NCI-H1105 treated with DMSO at 0.1 percent for 48 hours (cell line): ENCODE measurements around the gene SPOCK3.
A peak's percentile ranks its signal among the peaks of the same experiment; 100 is the strongest.
"Not testable (repeated sequence)": the region's sequence is repeated elsewhere in the genome, so short reads cannot be mapped to it uniquely, and the experiment has no call there.

Experiments used
- DNase-seq: peaks from one replicate; lab custom pipeline; 2025; lab: John Stamatoyannopoulos, UW

SPOCK3 gene

DNA sequence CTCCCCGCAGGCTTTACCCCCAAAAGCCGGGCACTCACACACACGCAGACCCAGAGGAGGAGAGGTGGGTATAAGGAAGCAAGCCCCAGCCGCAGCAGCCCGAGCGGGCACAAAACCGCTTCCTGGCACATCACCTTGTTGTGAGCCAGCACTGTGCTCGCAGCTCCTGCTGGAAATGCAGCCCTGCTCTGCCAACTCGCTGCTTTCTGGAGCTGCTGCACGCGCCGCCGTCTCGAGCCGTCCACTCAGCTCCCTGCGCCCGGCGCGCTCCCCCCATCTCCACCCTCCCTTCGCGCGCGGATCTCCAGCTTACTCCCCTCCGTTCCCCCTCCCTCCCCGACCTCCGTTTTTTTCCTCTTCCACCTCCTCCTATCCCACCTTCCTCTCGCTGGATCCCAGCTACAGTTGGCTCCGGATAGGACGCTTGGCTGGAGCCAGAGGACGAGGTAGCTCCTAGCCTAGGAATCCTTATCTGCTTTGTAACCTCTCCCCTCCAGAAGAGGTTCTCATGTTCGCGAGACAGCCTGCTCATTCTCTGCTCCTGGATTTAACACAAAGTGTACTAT, at the start of gene SPOCK3:
Gene SPOCK3 (minus strand): TSS at position 179 of the 566 bp plus-strand sequence.
- peak; percentile 45 for DNase-seq

DNA sequence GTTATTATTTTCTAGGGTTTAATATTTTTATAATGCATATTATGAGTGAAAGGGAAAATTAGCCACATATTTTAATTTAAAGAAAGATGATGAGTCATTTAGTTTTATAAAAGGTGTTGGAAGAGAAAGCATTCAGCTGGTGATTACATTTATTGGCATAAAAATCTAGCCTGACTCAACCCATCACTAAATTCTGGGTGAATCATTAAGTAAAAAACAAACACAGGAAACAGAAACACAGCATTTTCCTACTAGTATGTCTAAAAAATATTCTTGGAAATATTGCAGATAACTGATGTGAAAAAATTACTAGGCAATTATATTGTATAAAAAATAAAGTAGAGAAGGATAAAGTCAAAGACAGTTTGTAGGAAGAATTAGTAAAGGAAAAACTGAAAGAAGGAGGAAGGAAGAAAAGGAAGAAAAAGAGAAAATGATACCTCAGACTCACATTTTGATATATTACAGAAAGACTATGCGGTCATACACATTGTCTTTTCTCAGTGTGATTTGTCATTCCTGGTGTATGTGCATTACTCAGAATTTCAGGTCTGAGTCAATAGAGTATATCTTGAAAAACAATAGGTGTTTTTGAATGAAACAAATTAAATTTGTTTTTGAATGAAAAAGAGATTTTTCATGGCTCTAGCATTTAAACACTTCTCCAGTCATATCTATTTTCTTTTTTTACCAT, 48.0 kb upstream of the SPOCK3 start:
- DNase-seq: no peak

DNA sequence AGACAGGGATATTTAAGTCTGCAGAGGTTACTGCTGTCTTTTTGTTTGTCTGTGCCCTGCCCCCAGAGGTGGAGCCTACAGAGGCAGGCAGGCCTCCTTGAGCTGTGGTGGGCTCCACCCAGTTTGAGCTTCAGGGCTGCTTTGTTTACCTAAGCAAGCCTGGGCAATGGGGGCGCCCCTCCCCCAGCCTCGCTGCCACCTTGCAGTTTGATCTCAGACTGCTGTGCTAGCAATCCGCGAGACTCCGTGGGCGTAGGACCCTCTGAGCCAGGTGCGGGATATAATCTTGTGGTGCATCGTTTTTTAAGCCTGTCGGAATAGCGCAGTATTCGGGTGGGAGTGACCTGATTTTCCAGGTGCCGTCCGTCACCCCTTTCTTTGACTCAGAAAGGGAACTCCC, 47.3 kb upstream of the SPOCK3 start:
- DNase-seq: not testable (repeated sequence)

DNA sequence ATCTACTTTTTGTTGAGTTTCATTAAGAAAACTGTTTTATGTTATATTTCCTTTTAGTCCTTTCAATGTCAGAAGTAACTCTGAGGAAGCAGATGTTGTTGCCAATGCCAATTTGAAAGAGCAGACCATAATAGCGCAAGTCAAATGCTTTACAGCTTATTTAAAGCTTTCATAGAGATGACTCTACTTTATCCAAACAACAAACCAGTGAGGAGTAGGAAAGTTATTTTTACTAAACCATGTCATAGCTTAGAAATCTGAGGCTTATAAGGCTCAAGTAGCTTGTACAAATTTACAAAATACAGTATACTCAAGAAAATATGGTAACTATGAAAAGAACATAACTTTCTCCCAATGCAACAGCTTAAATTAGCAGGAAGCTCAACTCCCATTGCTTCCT, 40.1 kb upstream of the SPOCK3 start:
- no peak for DNase-seq

DNA sequence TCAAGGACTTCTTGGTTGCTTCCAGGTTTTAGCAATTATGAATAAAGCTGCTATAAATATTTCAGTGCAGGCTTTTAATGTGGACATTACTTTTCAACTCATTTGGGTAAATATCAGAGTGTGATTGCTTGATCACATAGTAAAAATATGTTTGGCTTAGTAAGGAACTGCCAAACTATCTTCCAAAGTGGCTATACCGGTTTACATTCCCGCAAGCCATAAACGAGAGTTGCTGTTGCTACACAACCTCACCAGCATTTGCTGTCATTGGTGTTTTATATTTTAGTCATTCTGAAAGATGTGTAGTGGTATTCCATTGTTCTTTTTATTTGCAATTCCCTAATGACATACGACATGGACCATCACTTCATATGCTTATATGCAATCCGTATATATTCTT, 30.9 kb upstream of the SPOCK3 start:
- DNase-seq: no peak

DNA sequence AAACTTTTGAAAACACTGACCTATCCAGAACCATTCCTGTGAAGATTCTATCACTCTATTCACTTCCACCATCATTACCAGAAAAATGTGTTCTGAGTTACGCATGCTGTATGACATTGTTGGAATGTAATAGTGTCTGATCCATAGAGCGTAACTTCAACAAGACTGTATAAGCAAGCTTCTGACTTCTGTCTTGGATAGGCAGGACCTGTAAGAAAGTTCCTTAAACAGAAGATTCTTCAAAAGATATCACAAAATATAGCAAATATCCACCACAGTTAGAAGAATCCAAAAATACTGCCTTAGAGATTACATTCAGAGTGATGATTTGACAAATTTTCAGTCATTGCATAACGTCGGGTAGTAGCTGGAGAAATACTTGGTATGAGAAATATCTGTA, 14.0 kb upstream of the SPOCK3 start:
- DNase-seq: no peak

DNA sequence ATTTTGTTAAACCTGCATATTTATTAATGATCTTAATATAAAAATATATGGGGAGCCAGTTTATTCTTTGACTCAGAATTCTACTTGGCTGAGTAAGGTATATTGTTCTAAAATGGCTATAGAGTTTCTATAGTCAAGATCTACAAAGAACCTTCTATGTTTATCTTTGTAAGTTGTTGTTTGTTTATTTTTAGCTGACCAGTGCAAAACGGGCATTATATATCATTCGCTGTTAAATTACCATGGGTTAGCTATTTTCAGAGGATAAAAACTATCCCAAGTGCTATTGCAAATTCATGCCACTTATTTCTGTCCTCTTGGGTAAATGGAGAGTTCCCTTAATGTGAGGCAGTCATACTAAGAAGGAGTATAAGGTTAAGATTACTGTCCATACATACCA, 5.3 kb upstream of the SPOCK3 start:
- no peak for DNase-seq

DNA sequence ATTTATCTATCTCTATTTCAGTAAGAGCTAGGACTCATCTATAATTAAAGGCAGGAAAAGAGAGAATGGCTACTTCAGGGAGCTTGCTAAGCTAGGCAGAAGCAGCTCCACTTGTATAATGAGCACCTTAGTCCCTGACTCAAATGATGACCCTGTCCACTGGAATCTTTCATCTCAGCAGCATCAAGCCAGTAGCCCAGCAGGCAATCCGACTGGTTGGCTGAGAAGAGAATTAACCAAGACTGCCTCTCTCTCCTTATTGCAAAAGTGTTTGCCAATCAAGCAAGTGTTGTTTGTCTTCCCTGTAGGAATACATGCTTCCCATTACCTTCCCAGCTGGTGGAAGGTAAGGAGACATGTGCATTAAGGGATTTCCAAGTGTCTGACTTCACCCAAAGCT, 3.9 kb upstream of the SPOCK3 start:
- no peak for DNase-seq

DNA sequence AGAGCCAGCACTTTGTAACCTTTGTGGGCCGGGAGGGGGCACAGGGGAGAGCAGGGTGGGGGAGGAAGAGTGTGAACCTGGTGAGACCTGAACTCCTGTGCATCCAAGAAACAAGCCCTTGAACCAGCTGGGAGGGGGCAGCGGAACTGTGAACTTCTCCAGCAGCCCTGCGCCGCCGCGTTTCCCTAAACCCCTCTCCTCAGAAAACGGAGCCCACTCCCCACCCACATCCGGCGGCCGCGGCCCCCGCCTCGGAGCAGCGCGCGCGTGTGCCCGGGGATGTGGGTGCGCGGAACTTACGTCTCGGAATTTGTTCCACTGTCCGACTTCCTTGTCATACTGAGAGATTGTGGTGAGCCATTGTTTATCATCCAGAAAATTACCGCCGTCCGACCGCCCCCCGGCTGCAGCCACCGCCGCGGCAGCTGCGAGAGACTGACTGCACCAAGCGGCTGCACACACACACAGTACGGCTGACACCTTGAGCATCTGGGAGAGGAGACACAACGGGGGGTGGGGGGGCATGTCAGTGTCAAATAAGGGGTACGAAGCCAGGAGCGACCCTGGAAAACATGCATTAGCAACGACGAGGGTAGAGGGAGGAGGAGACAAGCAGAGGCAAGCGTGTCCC, 494 bp downstream of the SPOCK3 start:
- DNase-seq: no peak

DNA sequence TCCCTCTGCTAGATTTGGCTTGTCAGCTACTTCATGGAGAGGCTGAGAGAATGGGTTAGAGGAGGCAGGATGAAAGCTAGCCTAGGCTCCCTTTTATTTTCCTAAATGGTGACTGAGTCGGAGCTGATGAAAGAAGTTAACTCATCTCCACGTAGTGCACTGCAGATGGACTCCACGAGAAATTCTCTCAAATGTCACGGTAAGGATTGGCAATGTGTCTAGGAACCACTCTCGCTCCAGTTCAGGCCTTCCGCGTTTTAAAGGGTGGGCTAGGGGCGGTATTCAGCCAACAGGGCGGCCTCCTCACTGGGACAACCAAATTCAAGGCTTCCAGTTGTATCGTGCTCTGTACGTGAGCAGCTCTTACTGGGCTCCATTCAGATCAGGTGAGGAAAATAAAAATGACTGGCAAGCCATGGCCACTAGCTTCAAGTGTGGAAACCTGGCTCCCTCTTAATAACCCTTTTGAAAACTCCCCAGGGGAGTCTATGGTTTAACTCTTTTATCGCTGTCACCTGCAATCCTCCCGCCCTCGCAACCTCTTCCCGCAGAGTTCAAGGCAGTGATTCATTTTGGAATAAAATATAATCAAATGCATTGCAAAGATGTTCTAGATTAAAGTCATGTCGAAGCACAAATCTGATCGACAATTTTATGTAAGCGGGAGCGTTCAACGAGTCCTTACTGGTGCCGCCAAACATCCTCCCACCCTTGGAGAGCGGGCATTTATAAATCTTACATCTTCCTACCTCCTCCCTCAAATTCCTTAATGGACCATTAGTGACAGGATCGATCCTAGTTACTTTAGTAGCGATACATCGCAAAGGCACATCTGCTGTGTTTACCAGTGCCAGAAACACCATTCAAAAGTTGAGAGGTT, 1.2 kb downstream of the SPOCK3 start:
- no peak for DNase-seq

DNA sequence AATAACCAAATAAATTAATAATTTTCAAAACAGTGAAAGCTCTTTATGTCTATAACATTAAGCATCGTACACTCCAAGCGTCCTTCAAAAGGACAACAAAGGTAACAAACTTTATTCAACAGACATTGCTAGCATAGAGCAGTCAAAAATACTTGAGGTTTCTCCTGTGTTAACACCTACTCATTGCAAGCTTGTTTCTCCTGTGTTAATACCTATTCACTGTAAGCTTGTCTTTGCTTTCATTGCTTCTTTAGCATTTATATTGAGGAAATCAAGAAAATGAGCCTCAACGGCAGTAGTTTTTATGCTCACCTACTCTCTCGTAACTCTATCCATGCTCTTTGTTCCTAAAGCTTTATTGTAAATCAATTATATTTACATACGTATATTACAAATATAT, 3.5 kb downstream of the SPOCK3 start:
- DNase-seq: no peak

DNA sequence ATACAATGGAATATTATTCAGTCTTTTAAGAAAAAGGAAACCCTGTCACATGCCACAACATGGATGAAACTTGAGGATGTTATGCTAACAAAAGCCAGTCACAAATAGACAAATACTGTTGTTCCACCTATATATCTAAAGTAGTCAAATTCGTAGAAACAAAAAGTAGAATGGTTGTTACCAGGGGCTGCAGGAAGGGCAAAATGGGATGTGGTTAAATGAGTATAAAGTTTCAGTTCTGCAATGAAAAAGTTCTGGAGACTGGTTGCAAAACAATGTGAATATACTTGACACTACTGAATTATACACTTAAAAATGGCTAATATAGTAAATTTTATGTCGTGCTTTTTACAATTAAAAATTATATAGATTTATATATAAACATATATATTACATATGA, 12.2 kb downstream of the SPOCK3 start:
- DNase-seq: no peak

DNA sequence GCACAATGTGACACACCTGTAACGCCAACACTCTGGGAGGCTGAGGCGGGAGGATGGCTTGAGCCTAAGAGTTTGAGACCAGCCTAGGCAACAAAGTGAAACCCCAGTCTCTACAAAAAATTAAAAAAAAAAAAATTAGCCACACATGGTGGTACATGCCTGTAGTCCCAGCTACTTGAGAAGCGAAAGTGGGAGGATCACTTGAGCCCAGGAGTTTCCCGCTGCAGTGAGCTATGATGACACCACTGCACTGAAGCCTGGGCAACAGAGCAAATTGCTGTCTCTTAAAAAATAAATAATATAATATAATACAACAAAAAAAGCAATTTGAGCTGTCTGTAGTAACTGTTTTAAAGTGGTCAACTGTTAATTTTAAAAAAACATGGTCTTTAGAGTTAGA, 13.2 kb downstream of the SPOCK3 start:
- DNase-seq: no peak

DNA sequence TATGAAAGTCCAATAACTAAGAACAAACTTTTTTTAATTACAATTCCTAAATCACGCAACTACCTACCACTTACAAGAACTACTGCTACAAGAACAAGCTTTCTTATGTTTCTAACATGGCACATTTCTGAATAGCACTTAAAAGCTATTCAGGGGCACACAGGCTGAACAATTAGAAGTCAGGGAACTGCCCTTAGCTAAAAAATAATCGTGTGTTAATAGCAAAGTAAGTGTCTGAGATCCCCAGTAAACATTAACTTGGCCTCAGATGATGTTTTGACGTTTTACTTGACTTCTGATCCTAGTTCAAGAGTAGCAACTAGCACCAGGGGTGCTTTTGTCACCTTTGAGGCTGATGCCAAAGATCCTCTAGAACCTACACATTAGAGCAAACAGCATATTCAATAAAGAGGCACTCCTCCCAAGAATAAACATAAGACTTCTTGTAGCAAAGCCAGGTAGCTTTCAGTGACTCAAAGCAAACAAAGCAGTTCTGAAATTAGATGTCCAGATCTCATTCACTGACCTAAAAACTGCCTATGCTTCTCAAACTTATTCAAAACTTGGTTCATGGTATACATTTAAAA, 16.2 kb downstream of the SPOCK3 start:
- DNase-seq: peak; percentile 75

DNA sequence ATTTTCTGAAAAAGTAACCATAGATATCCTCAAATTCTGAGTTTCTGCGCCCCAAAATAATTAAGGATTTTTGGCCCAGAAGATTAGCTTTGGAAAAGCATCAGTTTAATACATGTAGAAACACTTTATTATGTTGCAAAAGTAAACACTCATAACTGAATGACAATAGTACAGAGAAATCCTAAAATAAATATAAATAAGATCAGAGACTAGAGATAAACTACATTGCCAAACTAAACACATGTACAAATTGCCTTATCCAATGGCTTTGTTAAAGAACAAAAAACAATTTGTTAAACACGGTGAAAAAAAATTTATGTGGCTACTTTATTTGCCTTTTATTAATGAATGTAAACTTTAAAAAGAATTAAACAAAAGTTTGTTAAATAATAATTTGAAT, 17.5 kb downstream of the SPOCK3 start:
- DNase-seq: no peak

DNA sequence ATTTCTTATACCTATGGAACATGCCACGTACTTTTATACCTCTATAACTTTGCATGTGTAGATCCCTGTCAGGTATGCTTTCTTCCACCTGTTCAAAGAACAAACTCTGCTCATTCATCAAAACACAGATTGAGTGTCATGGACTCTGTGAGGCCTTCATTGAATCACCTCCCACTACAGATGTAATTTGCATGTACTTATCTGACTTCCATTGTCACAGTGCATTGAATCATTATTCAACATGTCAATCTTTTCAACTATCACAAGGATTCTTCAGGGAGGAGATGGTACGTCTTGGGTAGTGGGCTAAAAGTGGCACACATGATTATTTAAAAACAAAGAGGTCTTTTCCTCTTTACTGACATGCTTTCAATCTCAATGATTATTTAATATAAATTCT, 24.1 kb downstream of the SPOCK3 start:
- no peak for DNase-seq

DNA sequence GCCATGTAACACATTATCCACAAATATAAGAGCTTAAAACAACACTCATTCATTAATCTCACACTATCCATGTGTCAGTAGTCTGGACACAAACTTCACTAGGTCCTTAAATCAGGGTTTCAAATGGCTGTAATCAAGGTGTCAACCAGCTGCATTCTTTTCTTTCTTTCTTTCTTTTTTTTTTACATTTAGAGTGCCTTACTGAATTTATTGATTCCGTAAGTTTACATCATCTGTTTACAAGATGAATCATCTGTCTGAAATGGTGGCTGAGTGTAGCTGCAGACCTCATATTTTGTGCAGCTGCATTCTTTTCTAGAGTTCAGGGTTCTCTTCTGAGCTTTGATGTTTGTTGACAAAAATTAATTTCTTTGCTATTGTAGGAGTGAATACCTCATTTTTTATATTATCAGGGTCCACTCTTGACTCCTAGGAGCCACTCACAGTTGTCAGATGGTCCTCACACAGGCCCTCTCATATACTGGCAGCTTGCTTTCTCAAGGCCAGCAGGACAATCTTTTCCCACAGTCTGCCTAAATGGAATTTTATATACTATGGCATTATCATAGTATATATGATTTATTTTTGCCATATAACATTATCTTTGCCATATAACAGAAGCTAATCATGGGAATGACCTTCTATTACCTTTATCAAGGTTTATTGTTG, 37.8 kb downstream of the SPOCK3 start:
- DNase-seq: no peak

DNA sequence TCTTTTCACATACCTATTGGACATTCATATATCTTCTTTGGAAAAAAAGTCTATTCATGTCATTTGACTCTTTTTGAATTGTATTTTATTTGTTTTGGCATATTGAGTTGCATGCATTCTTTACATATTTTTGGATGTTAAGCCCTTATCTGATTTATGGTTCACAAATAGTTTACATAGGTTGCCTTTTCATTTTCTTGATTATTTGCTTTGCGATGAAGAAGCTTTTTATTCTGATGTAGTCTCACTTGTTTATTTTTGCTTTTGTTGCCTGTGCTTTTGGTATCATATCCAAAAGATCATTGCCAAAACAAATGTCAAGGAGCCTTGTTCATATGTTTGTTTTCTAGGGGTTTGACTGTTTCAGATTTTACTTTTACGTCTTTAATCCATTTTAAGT, 43.9 kb downstream of the SPOCK3 start:
- DNase-seq: no peak

DNA sequence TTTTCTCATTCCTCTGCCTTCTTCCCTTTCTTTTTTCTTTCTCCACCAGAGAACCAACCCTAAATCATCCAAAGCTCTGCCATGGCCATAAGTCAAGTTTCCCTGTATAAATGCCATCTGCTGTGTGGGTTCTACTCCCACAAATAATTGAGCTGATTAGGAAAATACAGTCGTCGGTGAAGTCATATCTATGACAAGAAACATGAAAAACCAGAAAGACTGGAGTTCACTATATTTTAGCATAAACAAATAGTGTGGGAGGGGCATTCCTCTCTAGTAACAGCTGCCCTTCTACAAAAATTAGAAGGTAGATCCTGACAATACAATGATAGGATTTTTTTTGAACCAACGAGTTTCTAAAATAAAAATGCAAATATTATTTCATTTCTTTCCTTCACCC, 48.8 kb downstream of the SPOCK3 start:
- no peak for DNase-seq

DNA sequence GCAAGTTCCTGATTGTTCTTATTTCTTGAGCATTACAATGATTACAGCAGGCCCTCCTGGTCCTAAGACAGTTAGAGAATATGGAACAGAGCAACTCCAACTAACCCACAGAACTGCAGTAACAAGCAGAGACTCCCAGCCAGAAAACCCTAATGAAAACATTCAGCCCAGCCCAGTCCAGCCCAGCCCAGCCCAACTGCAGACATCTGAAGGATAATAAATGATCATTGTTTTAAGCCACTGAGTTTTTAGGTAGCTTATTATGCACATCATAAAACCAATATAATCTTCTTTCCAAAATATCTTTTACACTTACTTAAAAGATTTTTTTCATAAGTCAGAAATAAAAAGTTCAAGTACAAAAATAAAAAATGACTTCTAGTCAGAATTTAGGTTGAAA, 51.3 kb downstream of the SPOCK3 start:
- no peak for DNase-seq

DNA sequence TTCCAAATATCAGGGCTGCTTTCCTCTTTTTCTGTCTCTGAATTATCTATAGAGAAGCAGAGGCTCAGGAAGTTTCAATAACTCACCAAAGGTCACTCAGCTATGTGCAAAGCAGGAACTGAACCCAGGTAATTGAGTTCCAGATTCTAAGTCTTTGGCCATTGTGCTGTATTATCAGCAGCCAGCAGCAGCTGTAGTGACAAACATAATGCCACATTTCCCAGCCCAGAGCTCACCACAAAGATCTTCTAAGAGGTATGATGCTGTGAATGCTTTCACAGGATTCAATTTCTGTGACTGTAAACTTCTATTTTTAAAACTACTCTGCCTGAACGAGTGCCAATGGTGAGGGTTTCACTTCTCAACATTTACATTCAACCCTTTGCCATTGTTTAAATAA, 56.4 kb downstream of the SPOCK3 start:
- DNase-seq: no peak
